AG09309 (cell line): ENCODE results near the gene GLCCI1.

Experiments
- DNase-seq: peaks from one replicate; pipeline ENCODE4 v3.0.0-alpha.2; 2010; ENCODE audit warnings: low read depth
- H3K4me3 ChIP-seq: 2 replicates; pipeline ENCODE4 v1.5.1; 2011; ENCODE audit warnings: mild to moderate bottlenecking, low read depth, low read length, moderate library complexity; ENCODE audit not compliant: control insufficient read depth
- CTCF ChIP-seq: IDR thresholded peaks from 2 replicates; pipeline ENCODE4 v1.5.1; 2011; ENCODE audit warnings: mild to moderate bottlenecking, low read depth, low read length, inconsistent platforms; ENCODE audit not compliant: insufficient read depth, control insufficient read depth; ENCODE audit errors: missing control alignments

The GLCCI1 gene

GRCh38 chr7:7972128-7972527, 3.5 kb downstream of the GLCCI1 start:
- no peak overlapping the region for H3K4me3 ChIP-seq
- TF ChIP-seq CTCF, result no peak
- no peak for DNase-seq

GRCh38 chr7:7972922-7973594, 4.5 kb downstream of the GLCCI1 start:
- no peak for TF ChIP-seq CTCF
- DNase-seq, result no peak
- H3K4me3 ChIP-seq, result no peak overlapping the region

- no peak overlapping the region for H3K4me3 ChIP-seq
- DNase-seq, result no peak
- no peak for TF ChIP-seq CTCF
These were observed 8.1 kb downstream of the GLCCI1 start for GRCh38 chr7:7976677-7977076.

DNA sequence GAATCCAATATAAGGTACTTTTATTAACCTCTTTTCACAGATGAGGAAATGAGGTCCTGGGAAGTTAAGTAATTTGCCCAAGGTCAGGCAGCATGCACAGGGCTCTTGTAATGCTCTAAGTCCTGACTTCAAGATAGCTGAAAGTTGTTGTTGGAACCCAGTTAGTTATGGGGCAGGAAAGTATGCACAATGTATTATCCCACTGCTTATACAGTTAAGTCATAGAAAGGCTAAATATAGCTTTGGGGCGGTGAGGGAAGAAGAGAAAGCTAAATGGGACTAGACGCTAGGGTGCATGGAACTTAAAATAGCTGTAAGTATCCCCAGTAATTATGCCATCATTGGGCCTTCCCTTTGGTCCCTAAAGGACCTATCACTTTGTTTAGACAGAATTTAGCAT, 9.2 kb downstream of the GLCCI1 start:
- no peak for TF ChIP-seq CTCF

GRCh38 chr7:7978860-7979259, 10.3 kb downstream of the GLCCI1 start:
- no peak for DNase-seq
- no peak for TF ChIP-seq CTCF
- H3K4me3 ChIP-seq, result no peak overlapping the region

More for the DNA sequence above, 9.2 kb downstream of the GLCCI1 start:
- DNase-seq, result no peak
- H3K4me3 ChIP-seq, result no peak overlapping the region

GRCh38 chr7:7979558-7979957, 11.0 kb downstream of the GLCCI1 start:
- no peak overlapping the region for H3K4me3 ChIP-seq
- TF ChIP-seq CTCF, result no peak
- no peak for DNase-seq

DNA sequence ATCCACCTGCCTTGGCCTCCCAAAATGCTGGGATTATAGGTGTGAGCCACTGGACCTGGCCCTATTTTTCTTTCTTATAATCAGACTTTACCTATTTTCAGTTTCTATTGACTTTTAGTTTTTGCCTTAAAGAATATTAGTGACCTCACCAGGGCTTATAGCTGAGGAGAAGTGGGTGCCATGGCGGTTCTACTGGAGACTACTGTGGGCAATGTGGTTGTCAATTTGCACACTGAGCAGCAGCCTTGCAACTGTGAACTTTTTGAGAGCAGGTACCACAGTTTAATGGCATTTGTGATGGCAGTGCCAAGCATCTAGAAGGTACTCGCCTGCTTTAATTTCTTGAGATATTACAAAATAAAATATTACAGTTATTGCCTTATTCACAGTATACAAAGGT, 11.5 kb downstream of the GLCCI1 start:
- no peak for DNase-seq
- no peak for TF ChIP-seq CTCF
- no peak overlapping the region for H3K4me3 ChIP-seq
